ENCODE results near the gene GNA14.
"Not testable (repeated sequence)": the region's sequence is repeated elsewhere in the genome, so short reads cannot be mapped to it uniquely, and the experiment has no call there.

Gene GNA14

GRCh38 chr9:77440057-77440456 is 208.1 kb downstream of the GNA14 start:
- DNase-seq: no peak

- DNase-seq: no peak
These were observed 209.5 kb downstream of the GNA14 start for GRCh38 chr9:77438653-77439052.

GRCh38 chr9:77435688-77436087 is 212.4 kb downstream of the GNA14 start:
- DNase-seq: no peak

- no peak for DNase-seq
These were observed 212.8 kb downstream of the GNA14 start for GRCh38 chr9:77435277-77435676.

- peak; percentile 55 for DNase-seq
These were observed 214.3 kb downstream of the GNA14 start for GRCh38 chr9:77433675-77434445.

- no peak for DNase-seq
These were observed 216.1 kb downstream of the GNA14 start for GRCh38 chr9:77432053-77432452.

GRCh38 chr9:77429928-77430327 is 218.2 kb downstream of the GNA14 start:
- no peak for DNase-seq

- DNase-seq: no peak
These were observed 220.7 kb downstream of the GNA14 start for GRCh38 chr9:77427256-77427927.

- DNase-seq: no peak
These were observed 221.4 kb downstream of the GNA14 start for GRCh38 chr9:77426712-77427111.

- DNase-seq: no peak
These were observed 223.1 kb downstream of the GNA14 start for GRCh38 chr9:77424993-77425392.

- DNase-seq: no peak
These were observed 224.3 kb downstream of the GNA14 start for GRCh38 chr9:77423841-77424240.

GRCh38 chr9:77422969-77423368 is 225.2 kb downstream of the GNA14 start:
- DNase-seq: no peak

GRCh38 chr9:77421506-77422265 is 226.4 kb downstream of the GNA14 start:
- no peak for DNase-seq

- DNase-seq: no peak
These were observed 227.5 kb downstream of the GNA14 start for GRCh38 chr9:77420641-77421040.

- DNase-seq: no peak
These were observed 229.9 kb downstream of the GNA14 start for GRCh38 chr9:77418226-77418625.

GRCh38 chr9:77417566-77417965 is 230.6 kb downstream of the GNA14 start:
- DNase-seq: no peak

- DNase-seq: not testable (repeated sequence)
These were observed 239.6 kb downstream of the GNA14 start for GRCh38 chr9:77408521-77408920.

- DNase-seq: no peak
These were observed 244.9 kb downstream of the GNA14 start for GRCh38 chr9:77403239-77403638.

- no peak for DNase-seq
These were observed 245.8 kb downstream of the GNA14 start for GRCh38 chr9:77402286-77402685.

- no peak for DNase-seq
These were observed 248.2 kb downstream of the GNA14 start for GRCh38 chr9:77399964-77400363.

GRCh38 chr9:77398581-77398980 is 249.5 kb downstream of the GNA14 start:
- DNase-seq: not testable (repeated sequence)

- DNase-seq: no peak
These were observed 255.8 kb downstream of the GNA14 start for GRCh38 chr9:77392328-77392727.

- no peak for DNase-seq
These were observed 256.3 kb downstream of the GNA14 start for GRCh38 chr9:77391834-77392233.

GRCh38 chr9:77386187-77386586 is 261.9 kb downstream of the GNA14 start:
- DNase-seq: no peak

All from kidney glomerular epithelial cell (primary cell).